ENCODE measurements around the gene CFAP68. TPM values are rescaled to one million over a fixed set of nuclear protein-coding genes. Genes with fewer than 3 reads are reported as not detected.
A peak's percentile ranks its signal among the peaks of the same experiment; 100 is the strongest.

Gene CFAP68
- 6.0 TPM for polyA plus RNA-seq (2012; ENCODE audit: insufficient read length, low read depth)

- TF ChIP-seq POLR2AphosphoS5 (IDR thresholded peaks at IDR 0.05; ENCODE audit: low read depth, low read length), result peak; percentile 94
- peak; percentile 89 for TF ChIP-seq FOXP2 (optimal IDR thresholded peaks at IDR 0.05; ENCODE audit: borderline replicate concordance, extremely low read depth, extremely low read length, insufficient read depth)
- TF ChIP-seq TAF1 (IDR thresholded peaks at IDR 0.05; ENCODE audit: borderline replicate concordance, insufficient read depth, low read length), result peak; percentile 54; the same call in 1 of the 2 replicates
- TF ChIP-seq REST (IDR thresholded peaks at IDR 0.05; ENCODE audit: insufficient read depth in 1 of 2, low read depth in 2 of 2, low read length in 2 of 2), result peak in 1 of 2 experiments; percentile 40; a peak in 1 of 4 replicates
- no peak for TF ChIP-seq SIN3A (IDR thresholded peaks at IDR 0.05; ENCODE audit: borderline replicate concordance, insufficient read depth, low read length)
These were observed at the start of gene CFAP68, which contains the start of gene FDXACB1 for GRCh38 chr11:111878849-111879636. Gene CFAP68, plus strand, starts transcription at chr11:111879541. Its CDS starts 20 bp downstream, at chr11:111879561. Gene FDXACB1, minus strand, starts transcription at chr11:111879165. Its CDS starts 33 bp downstream, at chr11:111879132.

GRCh38 chr11:111833524-111833923 is 45.8 kb upstream of the CFAP68 start:
- TF ChIP-seq FOXP2 (optimal IDR thresholded peaks at IDR 0.05; ENCODE audit: borderline replicate concordance, extremely low read depth, extremely low read length, insufficient read depth) (no peak), REST (IDR thresholded peaks at IDR 0.05; ENCODE audit: insufficient read depth in 1 of 2, low read depth in 2 of 2, low read length in 2 of 2) (no peak), POLR2AphosphoS5 (IDR thresholded peaks at IDR 0.05; ENCODE audit: low read depth, low read length) (no peak), TAF1 (IDR thresholded peaks at IDR 0.05; ENCODE audit: borderline replicate concordance, insufficient read depth, low read length) (no peak), SIN3A (IDR thresholded peaks at IDR 0.05; ENCODE audit: borderline replicate concordance, insufficient read depth, low read length) (no peak)

- no peak for TF ChIP-seq TAF1 (IDR thresholded peaks at IDR 0.05; ENCODE audit: borderline replicate concordance, insufficient read depth, low read length)
- TF ChIP-seq POLR2AphosphoS5 (IDR thresholded peaks at IDR 0.05; ENCODE audit: low read depth, low read length), result no peak
- TF ChIP-seq REST (IDR thresholded peaks at IDR 0.05; ENCODE audit: insufficient read depth in 1 of 2, low read depth in 2 of 2, low read length in 2 of 2), result no peak
- TF ChIP-seq FOXP2 (optimal IDR thresholded peaks at IDR 0.05; ENCODE audit: borderline replicate concordance, extremely low read depth, extremely low read length, insufficient read depth), result no peak
- no peak for TF ChIP-seq SIN3A (IDR thresholded peaks at IDR 0.05; ENCODE audit: borderline replicate concordance, insufficient read depth, low read length)
These were observed 44.7 kb upstream of the CFAP68 start for GRCh38 chr11:111834432-111835163.

GRCh38 chr11:111835665-111836064 is 43.7 kb upstream of the CFAP68 start:
- TF ChIP-seq SIN3A (IDR thresholded peaks at IDR 0.05; ENCODE audit: borderline replicate concordance, insufficient read depth, low read length), result no peak
- TF ChIP-seq REST (IDR thresholded peaks at IDR 0.05; ENCODE audit: insufficient read depth in 1 of 2, low read depth in 2 of 2, low read length in 2 of 2), result no peak
- no peak for TF ChIP-seq FOXP2 (optimal IDR thresholded peaks at IDR 0.05; ENCODE audit: borderline replicate concordance, extremely low read depth, extremely low read length, insufficient read depth)
- TF ChIP-seq POLR2AphosphoS5 (IDR thresholded peaks at IDR 0.05; ENCODE audit: low read depth, low read length), result no peak
- no peak for TF ChIP-seq TAF1 (IDR thresholded peaks at IDR 0.05; ENCODE audit: borderline replicate concordance, insufficient read depth, low read length)
